ENCODE measurements around the gene OR9Q1. TPM values are rescaled to one million over a fixed set of nuclear protein-coding genes. Genes with fewer than 3 reads are reported as not detected.

Gene OR9Q1
- total and polyA plus RNA-seq, 2 of the 13 experiments (the other 11 are each of a cell fraction or from before 2014, with no cell fraction given): not detected

- TF ChIP-seq ZNF569 (CRISPR knock-in tag; IDR thresholded peaks at IDR 0.05; ENCODE audit: borderline replicate concordance) (no peak), KIAA2018 (CRISPR knock-in tag; IDR thresholded peaks at IDR 0.05; ENCODE audit: borderline replicate concordance) (no peak), ETS1 (CRISPR knock-in tag; IDR thresholded peaks at IDR 0.05) (no peak), SRY (CRISPR knock-in tag; IDR thresholded peaks at IDR 0.05) (no peak), ZNF784 (CRISPR knock-in tag; IDR thresholded peaks at IDR 0.05; ENCODE audit: borderline replicate concordance) (no peak), KLF13 (CRISPR knock-in tag; IDR thresholded peaks at IDR 0.05) (no peak), ZNF232 (CRISPR knock-in tag; IDR thresholded peaks at IDR 0.05; ENCODE audit: borderline replicate concordance) (0 out of 2 replicates have a peak, but pooled peaks have one; percentile 31), ZNF7 (CRISPR knock-in tag; IDR thresholded peaks at IDR 0.05) (no peak), CCDC6 (CRISPR knock-in tag; IDR thresholded peaks at IDR 0.05) (no peak), RXRB (CRISPR knock-in tag; IDR thresholded peaks at IDR 0.05; ENCODE audit: borderline replicate concordance) (peak; percentile 82), MAFF (IDR thresholded peaks at IDR 0.05; ENCODE audit: low read depth, low read length) (no peak), ZNF121 (CRISPR knock-in tag; IDR thresholded peaks at IDR 0.05) (no peak), GZF1 (CRISPR knock-in tag; IDR thresholded peaks at IDR 0.05) (no peak), ZNF772 (CRISPR knock-in tag; IDR thresholded peaks at IDR 0.05) (no peak; the same call in 1 of the 2 replicates), RCOR2 (CRISPR knock-in tag; IDR thresholded peaks at IDR 0.05) (peak; percentile 83), ELK4 (CRISPR knock-in tag; IDR thresholded peaks at IDR 0.05; ENCODE audit: borderline replicate concordance) (no peak), ARNT2 (CRISPR knock-in tag; IDR thresholded peaks at IDR 0.05; ENCODE audit: low read depth) (no peak), HDAC6 (IDR thresholded peaks at IDR 0.05; ENCODE audit: low read depth, low read length) (no peak), KLF6 (CRISPR knock-in tag; IDR thresholded peaks at IDR 0.05) (no peak), HOXD1 (CRISPR knock-in tag; IDR thresholded peaks at IDR 0.05) (no peak)
Measured at GRCh38 chr11:58165504-58166106, 141.9 kb downstream of the OR9Q1 start (continued).
